Endothelial cell (in vitro differentiated cells): ENCODE results near the gene SOBP. TPM values are rescaled to one million over a fixed set of nuclear protein-coding genes. Genes with fewer than 3 reads are reported as not detected.

Experiments
- DNase-seq: peaks from one replicate; pipeline ENCODE4 v3.0.0; 2021; ENCODE audit warnings: low spot score
- H3K27ac Mint-ChIP-seq: one replicate; pipeline ENCODE4 v1.8.0; 2021; ENCODE audit warnings: mixed read lengths, inconsistent platforms; ENCODE audit not compliant: unreplicated experiment
- H3K27me3 Mint-ChIP-seq: one replicate; pipeline ENCODE4 v1.8.0; 2021; ENCODE audit warnings: mild to moderate bottlenecking, moderate library complexity, mixed read lengths, inconsistent platforms; ENCODE audit not compliant: unreplicated experiment
- H3K36me3 Mint-ChIP-seq: one replicate; pipeline ENCODE4 v1.8.0; 2021; ENCODE audit warnings: mild to moderate bottlenecking, low read depth, mixed read lengths, inconsistent platforms; ENCODE audit not compliant: unreplicated experiment
- H3K4me1 Mint-ChIP-seq: one replicate; pipeline ENCODE4 v1.8.0; 2021; ENCODE audit warnings: mild to moderate bottlenecking, mixed read lengths, inconsistent platforms; ENCODE audit not compliant: unreplicated experiment
- H3K4me3 Mint-ChIP-seq: one replicate; pipeline ENCODE4 v1.8.0; 2021; ENCODE audit warnings: mild to moderate bottlenecking, mixed read lengths, inconsistent platforms; ENCODE audit not compliant: unreplicated experiment
- H3K9me3 Mint-ChIP-seq: one replicate; pipeline ENCODE4 v1.8.0; 2021; ENCODE audit warnings: mixed read lengths, inconsistent platforms; ENCODE audit not compliant: unreplicated experiment
- total RNA-seq: library from RNA; stranded (reverse); fragmentation: NEBNext Ultra II Directional; extraction: Animal tissue kit (Norgen Biotek cat#: 25700); gene quantifications from one replicate; pipeline ENCODE4 v1.2.1, GENCODE V29; 2021; ENCODE audit not compliant: unreplicated experiment
- TF ChIP-seq, protein P1 (sequence below): fragments of 200-600 bp; sonication (generic); IDR thresholded peaks from one replicate; pipeline ENCODE4 v1.5.0; 2021; ENCODE audit warnings: antibody characterized with exemption; ENCODE audit not compliant: unreplicated experiment

SOBP gene
- total RNA-seq, 1 donor from 2014 or later = 1.5 TPM

DNA sequence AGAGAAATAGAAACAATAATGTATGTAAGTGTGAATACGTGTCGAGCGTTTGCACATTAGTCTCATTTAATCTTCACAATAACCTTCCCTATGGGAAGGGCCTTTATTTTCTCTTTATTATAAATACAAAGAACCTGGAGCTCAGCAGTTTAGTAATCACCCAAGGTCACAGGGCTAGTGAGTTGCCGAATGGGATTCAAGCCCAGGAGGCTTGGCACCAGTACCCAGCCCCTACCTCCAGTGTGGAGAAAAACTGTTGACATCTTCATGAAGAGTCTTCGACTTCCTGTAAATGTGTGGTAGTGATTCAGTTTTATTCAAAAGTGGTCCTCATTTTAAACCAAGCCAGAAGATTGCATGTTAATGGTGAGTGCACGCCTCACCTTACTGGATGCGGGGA is 171.4 kb downstream of the SOBP start:
- Mint-ChIP-seq H3K4me1 (peaks cover 15% of the 10 kb centered on the region), H3K27me3 (peaks cover 8% of the 10 kb centered on the region), H3K4me3 (no peak overlapping the region), H3K27ac (no peak overlapping the region), H3K36me3 (no peaks in the 10 kb centered on the region), H3K9me3 (no peaks in the 10 kb centered on the region)
- DNase-seq = no peak
- TF ChIP-seq, protein P1, sequence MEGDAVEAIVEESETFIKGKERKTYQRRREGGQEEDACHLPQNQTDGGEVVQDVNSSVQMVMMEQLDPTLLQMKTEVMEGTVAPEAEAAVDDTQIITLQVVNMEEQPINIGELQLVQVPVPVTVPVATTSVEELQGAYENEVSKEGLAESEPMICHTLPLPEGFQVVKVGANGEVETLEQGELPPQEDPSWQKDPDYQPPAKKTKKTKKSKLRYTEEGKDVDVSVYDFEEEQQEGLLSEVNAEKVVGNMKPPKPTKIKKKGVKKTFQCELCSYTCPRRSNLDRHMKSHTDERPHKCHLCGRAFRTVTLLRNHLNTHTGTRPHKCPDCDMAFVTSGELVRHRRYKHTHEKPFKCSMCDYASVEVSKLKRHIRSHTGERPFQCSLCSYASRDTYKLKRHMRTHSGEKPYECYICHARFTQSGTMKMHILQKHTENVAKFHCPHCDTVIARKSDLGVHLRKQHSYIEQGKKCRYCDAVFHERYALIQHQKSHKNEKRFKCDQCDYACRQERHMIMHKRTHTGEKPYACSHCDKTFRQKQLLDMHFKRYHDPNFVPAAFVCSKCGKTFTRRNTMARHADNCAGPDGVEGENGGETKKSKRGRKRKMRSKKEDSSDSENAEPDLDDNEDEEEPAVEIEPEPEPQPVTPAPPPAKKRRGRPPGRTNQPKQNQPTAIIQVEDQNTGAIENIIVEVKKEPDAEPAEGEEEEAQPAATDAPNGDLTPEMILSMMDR = no peak

- no peaks in the 10 kb centered on the region for H3K36me3 Mint-ChIP-seq
- H3K27me3 Mint-ChIP-seq = peaks cover 8% of the 10 kb centered on the region
- no peak overlapping the region for H3K27ac Mint-ChIP-seq
- no peaks in the 10 kb centered on the region for H3K9me3 Mint-ChIP-seq
- no peak for DNase-seq
- H3K4me1 Mint-ChIP-seq = peaks cover 24% of the 10 kb centered on the region
- H3K4me3 Mint-ChIP-seq = no peak overlapping the region
- TF ChIP-seq, protein P1 = no peak
Observed at GRCh38 chr6:107662333-107662732, 172.4 kb downstream of the SOBP start.

- TF ChIP-seq, protein P1 = no peak
- H3K27me3 Mint-ChIP-seq = peaks cover 13% of the 10 kb centered on the region
- no peak for DNase-seq
- H3K4me3 Mint-ChIP-seq = no peak overlapping the region
- peaks cover 28% of the 10 kb centered on the region for H3K4me1 Mint-ChIP-seq
- no peak overlapping the region for H3K27ac Mint-ChIP-seq
- H3K9me3 Mint-ChIP-seq = no peaks in the 10 kb centered on the region
- no peaks in the 10 kb centered on the region for H3K36me3 Mint-ChIP-seq
Observed at GRCh38 chr6:107663308-107663707, 173.4 kb downstream of the SOBP start.

DNA sequence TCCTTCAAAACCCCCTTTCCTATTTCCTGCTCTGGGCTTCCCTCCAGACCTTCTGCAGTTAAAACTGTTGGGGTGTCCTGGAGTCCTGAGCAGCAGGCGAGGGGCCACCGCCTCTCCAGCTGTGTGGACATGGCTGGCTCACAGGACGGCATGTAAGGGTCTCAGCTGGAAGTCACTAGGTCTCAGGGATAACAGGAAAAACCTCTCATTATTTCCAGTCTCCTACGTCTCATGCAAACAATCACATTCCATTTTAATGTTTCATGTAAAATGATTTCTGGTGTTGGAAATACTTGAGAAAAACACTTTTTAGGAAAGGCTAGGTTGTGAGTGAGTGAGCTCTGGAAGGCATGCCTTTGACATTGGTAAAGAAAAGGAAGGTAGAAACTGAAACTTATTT is 175.5 kb downstream of the SOBP start:
- TF ChIP-seq, protein P1 = no peak
- DNase-seq = no peak
- peaks cover 32% of the 10 kb centered on the region for H3K4me1 Mint-ChIP-seq

GRCh38 chr6:107666084-107666980 is 176.4 kb downstream of the SOBP start:
- Mint-ChIP-seq H3K4me1 (peaks cover 40% of the 10 kb centered on the region), H3K4me3 (no peak overlapping the region), H3K27me3 (peaks cover 19% of the 10 kb centered on the region), H3K9me3 (no peaks in the 10 kb centered on the region), H3K36me3 (no peaks in the 10 kb centered on the region), H3K27ac (peak overlapping the region; percentile 18)
- TF ChIP-seq, protein P1 = no peak
- no peak for DNase-seq

More for the DNA sequence above, 175.5 kb downstream of the SOBP start:
- H3K27me3 Mint-ChIP-seq = peaks cover 19% of the 10 kb centered on the region
- no peaks in the 10 kb centered on the region for H3K36me3 Mint-ChIP-seq
- no peak overlapping the region for H3K27ac Mint-ChIP-seq
- H3K4me3 Mint-ChIP-seq = no peak overlapping the region
- no peaks in the 10 kb centered on the region for H3K9me3 Mint-ChIP-seq
